K562 (cell line): ENCODE results near the gene TNFRSF13B. TPM values are rescaled to one million over a fixed set of nuclear protein-coding genes. Genes with fewer than 3 reads are reported as not detected.

Experiments
- ATAC-seq: fragments of 200-7000 bp; cut with Tn5 transposase; 3 replicates; pipeline ENCODE4 v1.9.1; 2020; ENCODE audit warnings: moderate library complexity
- BruUV-seq: library from RNA; stranded (reverse); fragments of 400-500 nt; replicated peaks from 2 replicates; lab custom pipeline; 2021; lab: Mats Ljungman, UMichigan
- CTCF ChIA-PET: fragments of 300-600 bp; formaldehyde crosslinking; extraction: SDS; loops from one replicate; lab custom pipeline; 2021; ENCODE audit warnings: low intra/inter-chr PET ratio; lab: Yijun Ruan, JAX
- POLR2A ChIA-PET: fragments of 300-600, 350-650 bp; sonication (Branson Sonifier 250); formaldehyde crosslinking; extraction: SDS; loops from one replicate; lab custom pipeline; 2021; ENCODE audit warnings: antibody characterized with exemption, inconsistent platforms; lab: Yijun Ruan, JAX
- DNase-seq, 4 experiments: peaks; one replicate each; pipeline versions ENCODE4 v3.0.0 to v3.0.0-alpha.2; 2011 to 2018; ENCODE audit warnings: low spot score in 3 of 4, mixed read lengths in 3 of 4; ENCODE audit errors: extremely low read depth in 1 of 4
- FAIRE-seq: peaks from 2 replicates; lab custom pipeline; 2011; peaks lifted over from hg19 to GRCh38; lab: Jason Lieb, UNC
- H2AFZ ChIP-seq: 2 replicates; pipeline ENCODE4 v1.6.0; 2011; ENCODE audit warnings: low read depth, low read length, control low read depth, inconsistent platforms
- H3K27ac ChIP-seq: fragments of 200-600 bp; 3 replicates; pipeline ENCODE4 v1.8.0; 2011; ENCODE audit warnings: low read depth, mild to moderate bottlenecking, control low read depth, inconsistent platforms, low read length, moderate library complexity, mixed read lengths; ENCODE audit errors: extremely low read depth
- H3K27me3 ChIP-seq, 2 experiments: fragments of 300-600 bp in 1 of 2; 2 replicates in 1 of 2; 3 replicates in 1 of 2; pipeline versions ENCODE4 v1.6.0 to v1.8.0; 2011; ENCODE audit warnings: inconsistent platforms in 2 of 2, low read length in 2 of 2, mild to moderate bottlenecking in 1 of 2, mixed read lengths in 1 of 2, moderate library complexity in 1 of 2; ENCODE audit not compliant: control insufficient read depth in 2 of 2, insufficient read depth in 2 of 2
- H3K36me3 ChIP-seq: fragments of 300-600 bp; 3 replicates; pipeline ENCODE4 v1.8.0; 2011; ENCODE audit warnings: mild to moderate bottlenecking, low read length, inconsistent platforms; ENCODE audit not compliant: control insufficient read depth, insufficient read depth
- H3K4me1 ChIP-seq, 2 experiments: fragments of 200-600 bp in 1 of 2; replicated peaks in 1 of 2; 2 replicates in 1 of 2; 3 replicates in 1 of 2; pipeline versions ENCODE4 v1.5.1 to v1.8.0; 2011; ENCODE audit warnings: inconsistent platforms in 2 of 2, low read length in 2 of 2, mild to moderate bottlenecking in 1 of 2, mixed read lengths in 1 of 2, moderate library complexity in 1 of 2; ENCODE audit not compliant: control insufficient read depth in 2 of 2, insufficient read depth in 2 of 2
- H3K4me2 ChIP-seq: 2 replicates; pipeline ENCODE4 v1.6.1; 2011; ENCODE audit warnings: low read length, control low read depth, inconsistent platforms, mixed read lengths; ENCODE audit not compliant: insufficient read depth
- H3K4me3 ChIP-seq: fragments of 200-600 bp; sonication (generic), shearing (Covaris generic); 2 replicates; pipeline ENCODE4 v1.5.1; 2016; ENCODE audit warnings: control low read depth, inconsistent platforms
- H3K79me2 ChIP-seq: fragments of 200-600 bp; 3 replicates; pipeline ENCODE4 v1.8.0; 2011; ENCODE audit warnings: low read length, inconsistent platforms; ENCODE audit not compliant: control insufficient read depth, insufficient read depth
- H3K9ac ChIP-seq, 2 experiments: 2 replicates each; pipeline versions ENCODE4 v1.6.0 to v1.6.1; 2011; ENCODE audit warnings: low read depth in 2 of 2, low read length in 2 of 2, control low read depth in 1 of 2, inconsistent platforms in 1 of 2, mild to moderate bottlenecking in 1 of 2, mixed read lengths in 1 of 2; ENCODE audit not compliant: insufficient read depth in 1 of 2
- H3K9me1 ChIP-seq: one replicate; pipeline ENCODE4 v1.6.0; 2011; ENCODE audit warnings: inconsistent platforms, mild to moderate bottlenecking, low read length, moderate library complexity; ENCODE audit not compliant: control insufficient read depth, insufficient read depth
- H3K9me3 ChIP-seq: replicated peaks from 2 replicates; pipeline ENCODE4 v1.5.1; 2011; ENCODE audit warnings: low read depth, low read length, inconsistent platforms; ENCODE audit not compliant: control insufficient read depth, insufficient read depth
- H4K20me1 ChIP-seq: replicated peaks from 2 replicates; pipeline ENCODE4 v1.6.1; 2011; ENCODE audit warnings: low read length, inconsistent platforms, mixed read lengths; ENCODE audit not compliant: control insufficient read depth, insufficient read depth
- ADNP ChIP-seq: fragments of 200-800 bp; sonication (Bioruptor generic); IDR thresholded peaks from 2 replicates; pipeline ENCODE4 v1.6.1; 2016; ENCODE audit warnings: missing genetic modification characterization, missing compliant biosample characterization
- CBFB ChIP-seq: sonication (generic); formaldehyde crosslinking; IDR thresholded peaks from 2 replicates; pipeline ENCODE4 v1.4.0; 2020; ENCODE audit warnings: mild to moderate bottlenecking, missing genetic modification reagents
- KAT8 ChIP-seq: fragments of 450-650 bp; IDR thresholded peaks from 2 replicates; pipeline ENCODE4 v1.6.1; 2016; ENCODE audit warnings: low read depth, mild to moderate bottlenecking
- MCM5 ChIP-seq: fragments of 450-650 bp; IDR thresholded peaks from 2 replicates; pipeline ENCODE4 v1.6.1; 2016; ENCODE audit warnings: low read depth
- MTA3 ChIP-seq: fragments of 450-650 bp; formaldehyde crosslinking; IDR thresholded peaks from 2 replicates; pipeline ENCODE4 v1.6.1; 2017; ENCODE audit warnings: mild to moderate bottlenecking, borderline replicate concordance
- NCOA6 ChIP-seq: fragments of 450-650 bp; IDR thresholded peaks from 2 replicates; pipeline ENCODE4 v1.6.1; 2017; ENCODE audit warnings: mild to moderate bottlenecking
- NELFE ChIP-seq: IDR thresholded peaks from 2 replicates; pipeline ENCODE4 v1.6.1; 2011; ENCODE audit warnings: mild to moderate bottlenecking; ENCODE audit not compliant: insufficient read depth, insufficient read length
- SMARCA4 ChIP-seq: fragments of 450-650 bp; IDR thresholded peaks from 2 replicates; pipeline ENCODE4 v1.6.1; 2016
- SNIP1 ChIP-seq: fragments of 450-650 bp; IDR thresholded peaks from 2 replicates; pipeline ENCODE4 v1.7.1; 2017; ENCODE audit warnings: low read depth, mild to moderate bottlenecking
- SP1 ChIP-seq: sonication (generic); formaldehyde crosslinking; IDR thresholded peaks from 2 replicates; pipeline ENCODE4 v1.8.1; 2022; ENCODE audit warnings: mild to moderate bottlenecking, missing genetic modification reagents
- TAF1 ChIP-seq: IDR thresholded peaks from 2 replicates; pipeline ENCODE4 v1.6.1; 2011; ENCODE audit warnings: mild to moderate bottlenecking, low read length, moderate library complexity; ENCODE audit not compliant: insufficient read depth, control insufficient read depth, severe bottlenecking; ENCODE audit errors: extremely low read depth
- ZC3H11A ChIP-seq: IDR thresholded peaks from 2 replicates; pipeline ENCODE4 v1.6.1; 2012; ENCODE audit warnings: low read depth, low read length, improper control_type of control experiment
- ZNF184 ChIP-seq: sonication (generic); formaldehyde crosslinking; IDR thresholded peaks from 2 replicates; pipeline ENCODE4 v1.5.0; 2020; ENCODE audit warnings: missing genetic modification reagents
- ZNF217 ChIP-seq: sonication (generic); formaldehyde crosslinking; IDR thresholded peaks from 2 replicates; pipeline ENCODE4 v1.8.0; 2022; ENCODE audit warnings: mild to moderate bottlenecking, missing genetic modification reagents
- ZNF239 ChIP-seq: fragments of 250-450 bp; sonication (Bioruptor Pico); IDR thresholded peaks from 2 replicates; pipeline ENCODE4 v1.4.0; 2020; ENCODE audit warnings: mild to moderate bottlenecking
- ZNF384 ChIP-seq: IDR thresholded peaks from 2 replicates; pipeline ENCODE4 v1.6.1; 2012; ENCODE audit warnings: low read depth, low read length, improper control_type of control experiment
- ZNF830 ChIP-seq: fragments of 250-450 bp; sonication (Bioruptor Pico); IDR thresholded peaks from 2 replicates; pipeline ENCODE4 v1.5.0; 2021; ENCODE audit warnings: mild to moderate bottlenecking
- WGBS: fragments of 100-300 bp; shearing (Covaris generic); methylation state at CpG from one replicate; pipeline ENCODE4 v1.1.6; 2016; ENCODE audit warnings: low coverage, mixed read lengths; ENCODE audit not compliant: insufficient coverage; ENCODE audit errors: missing lambda C conversion rate; 5-methylcytosine and 5-hydroxymethylcytosine counted together
- in situ Hi-C: fragments of 300-500 bp; cut with MboI; formaldehyde crosslinking; loops from 4 replicates; pipeline ENCODE4 v1.15.0; 2018; ENCODE audit warnings: inconsistent platforms, mixed read lengths
- intact Hi-C: fragments of 100-400 bp; cut with micrococcal nuclease; formaldehyde crosslinking; loops from 2 replicates; pipeline ENCODE4 v1.14.2; 2022
- polyA plus RNA-seq, 8 experiments: library from polyadenylated mRNA; depleted of rRNA in 4 of 8; stranded (reverse) in 5 of 8; unstranded in 3 of 8; fragments of >200 nt; fragmentation: Nextera tagmentation in 2 of 8; fragmentation: Illumina TruSeq in 1 of 8; extraction: Ambion mirVana in 2 of 8; extraction: Trizol in 1 of 8; gene quantifications; 2 replicates each; pipeline versions ENCODE4 v1.2.1 to v1.2.3, GENCODE V29; 2011 to 2014; ENCODE audit warnings: inconsistent platforms in 1 of 8, missing spikeins in 1 of 8
- total RNA-seq, 7 experiments: library from RNA; depleted of rRNA in 6 of 7; stranded (reverse); fragments of >200 nt in 6 of 7; fragmentation: Illumina TruSeq in 2 of 7; extraction: Trizol in 2 of 7; gene quantifications; 2 replicates each; pipeline versions ENCODE4 v1.2.1 to v1.2.3, GENCODE V29; 2011 to 2021; ENCODE audit warnings: low replicate concordance in 1 of 7
- TF ChIP-seq, protein P1 (sequence below): fragments of 250-450 bp; sonication (Bioruptor Pico); IDR thresholded peaks from 2 replicates; pipeline ENCODE4 v1.8.0; 2022; ENCODE audit warnings: moderate library complexity, mild to moderate bottlenecking, inconsistent platforms
- TF ChIP-seq, protein P2 (sequence below): sonication (generic); formaldehyde crosslinking; IDR thresholded peaks from 2 replicates; pipeline ENCODE4 v1.5.0; 2020; ENCODE audit warnings: missing genetic modification reagents

Gene TNFRSF13B
- total and polyA plus RNA-seq, 9 of the 15 experiments (the other 6 are each of a cell fraction or from before 2014, with no cell fraction given), result not detected

DNA sequence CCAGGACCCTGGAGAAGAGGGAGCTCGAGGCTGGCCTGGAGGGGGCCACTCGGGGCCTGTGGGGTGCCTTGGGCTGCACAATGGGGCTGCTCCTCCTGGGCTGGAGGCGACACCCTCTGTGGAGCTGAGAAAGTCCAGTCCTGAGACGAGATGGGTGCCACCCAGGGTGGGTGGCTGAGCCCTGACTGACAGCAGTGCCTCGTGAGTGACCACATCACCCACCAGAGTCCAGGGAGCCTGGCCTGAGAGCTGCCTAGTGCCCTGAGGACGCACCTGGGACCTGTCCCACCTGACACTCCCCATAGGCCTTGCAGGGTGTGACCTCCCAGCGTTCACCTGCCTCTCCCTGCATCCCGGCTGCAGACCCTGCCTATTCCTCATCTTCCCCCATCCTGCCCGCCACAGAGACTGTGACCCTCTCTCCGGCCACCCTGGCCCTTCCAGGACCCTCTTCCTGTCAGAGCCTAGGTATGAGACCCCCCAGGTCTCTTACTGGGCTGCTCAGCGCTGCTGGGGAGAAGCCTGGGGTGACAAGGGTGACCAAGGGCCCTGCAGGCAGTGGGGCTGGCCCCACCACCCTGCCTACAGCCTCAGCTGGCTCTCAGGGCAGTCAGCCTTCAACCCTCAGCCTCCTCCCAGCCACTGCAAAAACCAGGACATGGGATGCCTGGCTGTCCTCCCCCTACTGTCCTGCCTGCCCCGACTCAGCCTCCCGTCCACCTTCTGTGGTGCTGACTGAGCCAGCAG, 41.2 kb downstream of the TNFRSF13B start:
- CTCF ChIA-PET, result no interaction called here
- Histone ChIP-seq H3K9me1 (no peaks in the 10 kb centered on the region), H3K9ac (no peak overlapping the region), H3K4me3 (no peak overlapping the region), H3K27ac (no peak overlapping the region), H2AFZ (no peak overlapping the region), H3K4me2 (no peak overlapping the region), H3K36me3 (no peaks in the 10 kb centered on the region), H3K79me2 (no peaks in the 10 kb centered on the region), H4K20me1 (no peaks in the 10 kb centered on the region), H3K9me3 (no peaks in the 10 kb centered on the region), H3K4me1 (no peaks in the 10 kb centered on the region), H3K27me3 (peaks cover 0 to 65% of the 10 kb centered on the region in 2 experiments; a peak in 3 of 5 replicates)
- FAIRE-seq (no peak), DNase-seq (no peak), ATAC-seq (no peak; the same call in 2 of the 3 replicates)
- in situ Hi-C loops, result no loop called here
- BruUV-seq, result no TSS peak
- POLR2A ChIA-PET, result no interaction called here
- WGBS, result 0% methylated on average over 7 of the region's 13 CpGs
- intact Hi-C loops, result no loop called here
- TF ChIP-seq NELFE, result no peak
- TF ChIP-seq SP1 (CRISPR knock-in tag), result no peak
- no peak for TF ChIP-seq TAF1
- TF ChIP-seq ZNF184 (CRISPR knock-in tag), result no peak
- no peak for TF ChIP-seq ZC3H11A
- TF ChIP-seq MCM5, result no peak
- no peak for TF ChIP-seq KAT8
- TF ChIP-seq NCOA6, result no peak
- no peak for TF ChIP-seq MTA3
- TF ChIP-seq ADNP (tag), result no peak
- no peak for TF ChIP-seq ZNF830 (CRISPR knock-in tag)
- no peak for TF ChIP-seq SMARCA4
- no peak for TF ChIP-seq CBFB (CRISPR knock-in tag)
- TF ChIP-seq SNIP1, result no peak
- TF ChIP-seq, protein P1, sequence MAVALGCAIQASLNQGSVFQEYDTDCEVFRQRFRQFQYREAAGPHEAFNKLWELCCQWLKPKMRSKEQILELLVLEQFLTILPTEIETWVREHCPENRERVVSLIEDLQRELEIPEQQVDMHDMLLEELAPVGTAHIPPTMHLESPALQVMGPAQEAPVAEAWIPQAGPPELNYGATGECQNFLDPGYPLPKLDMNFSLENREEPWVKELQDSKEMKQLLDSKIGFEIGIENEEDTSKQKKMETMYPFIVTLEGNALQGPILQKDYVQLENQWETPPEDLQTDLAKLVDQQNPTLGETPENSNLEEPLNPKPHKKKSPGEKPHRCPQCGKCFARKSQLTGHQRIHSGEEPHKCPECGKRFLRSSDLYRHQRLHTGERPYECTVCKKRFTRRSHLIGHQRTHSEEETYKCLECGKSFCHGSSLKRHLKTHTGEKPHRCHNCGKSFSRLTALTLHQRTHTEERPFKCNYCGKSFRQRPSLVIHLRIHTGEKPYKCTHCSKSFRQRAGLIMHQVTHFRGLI (CRISPR knock-in tag), result no peak
- TF ChIP-seq, protein P2, sequence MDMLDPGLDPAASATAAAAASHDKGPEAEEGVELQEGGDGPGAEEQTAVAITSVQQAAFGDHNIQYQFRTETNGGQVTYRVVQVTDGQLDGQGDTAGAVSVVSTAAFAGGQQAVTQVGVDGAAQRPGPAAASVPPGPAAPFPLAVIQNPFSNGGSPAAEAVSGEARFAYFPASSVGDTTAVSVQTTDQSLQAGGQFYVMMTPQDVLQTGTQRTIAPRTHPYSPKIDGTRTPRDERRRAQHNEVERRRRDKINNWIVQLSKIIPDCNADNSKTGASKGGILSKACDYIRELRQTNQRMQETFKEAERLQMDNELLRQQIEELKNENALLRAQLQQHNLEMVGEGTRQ (CRISPR knock-in tag), result no peak
- no peak for TF ChIP-seq ZNF384
- no peak for TF ChIP-seq ZNF239 (CRISPR knock-in tag)
- no peak for TF ChIP-seq ZNF217 (CRISPR knock-in tag)
